RWPE1 (cell line): ENCODE measurements around the gene ATL1.

ENCODE experiments used
- CTCF ChIA-PET: fragments of 350-600 bp; sonication (Branson Sonifier 250); formaldehyde crosslinking; extraction: SDS; loops from one replicate; lab custom pipeline; 2021; lab: Yijun Ruan, JAX
- POLR2A ChIA-PET: fragments of 400-600 bp; formaldehyde crosslinking; extraction: SDS; loops from one replicate; lab custom pipeline; 2020; ENCODE audit warnings: antibody characterized with exemption; ENCODE audit not compliant: low non-redundant PET; lab: Yijun Ruan, JAX
- DNase-seq: peaks from one replicate; pipeline ENCODE4 v3.0.0; 2012; ENCODE audit warnings: low spot score
- H3K27ac ChIP-seq: fragments of 450-650 bp; 2 replicates; pipeline ENCODE4 v1.5.1; 2017
- CTCF ChIP-seq: fragments of 450-650 bp; conservative IDR thresholded peaks from 2 replicates; pipeline ENCODE4 v1.5.1; 2017; ENCODE audit warnings: low read depth, mild to moderate bottlenecking

Gene ATL1

GRCh38 chr14:50529288-50530179 lies 30.4 kb upstream of the ATL1 start:
- POLR2A ChIA-PET: no interaction called here
- CTCF ChIA-PET: interaction anchor here (0.7 to 1.1 kb wide), 2 partner anchors 157 to 209 kb away, joined by 3 to 4 read pairs; no protein-coding TSS in a partner anchor
- TF ChIP-seq CTCF: no peak
- no peak for DNase-seq
- no peak overlapping the region for H3K27ac ChIP-seq

- CTCF ChIA-PET: no interaction called here
- POLR2A ChIA-PET: no interaction called here
- no peak for TF ChIP-seq CTCF
- DNase-seq: peak; percentile 15
- H3K27ac ChIP-seq: no peak overlapping the region
These were observed 29.6 kb upstream of the ATL1 start for GRCh38 chr14:50530358-50530757.

GRCh38 chr14:50530794-50531365 lies 29.1 kb upstream of the ATL1 start:
- no peak overlapping the region for H3K27ac ChIP-seq
- ChIA-PET POLR2A (no interaction called here), CTCF (no interaction called here)
- DNase-seq: no peak
- TF ChIP-seq CTCF: no peak

- CTCF ChIA-PET: interaction anchor here (0.6 to 1.4 kb wide), 6 partner anchors 28 to 221 kb away, joined by 3 to 5 read pairs (median 4); partner anchors contain the start of gene ATL1
- POLR2A ChIA-PET: no interaction called here
- DNase-seq: peak; percentile 31
- peak overlapping the region; percentile 87 for H3K27ac ChIP-seq
- TF ChIP-seq CTCF: no peak
These were observed 28.1 kb upstream of the ATL1 start for GRCh38 chr14:50531595-50532501.

GRCh38 chr14:50532502-50533240 lies 27.3 kb upstream of the ATL1 start, which contains the start of gene MAP4K5:
Gene MAP4K5 (minus strand): TSS chr14:50532569. CDS start chr14:50532049, 520 bp downstream.
- peak; percentile 95 for TF ChIP-seq CTCF
- ChIA-PET CTCF (interaction anchor here (0.6 to 1.4 kb wide), 6 partner anchors 27 to 902 kb away, joined by 3 to 5 read pairs (median 4); partner anchors contain the start of gene ATL1), POLR2A (no interaction called here)
- peak; percentile 88 for DNase-seq
- peak within 1 kb of the TSS; percentile 87 for H3K27ac ChIP-seq
